Suprapubic skin (tissue), 4 donors: Measurements from ENCODE around the gene ANKH. TPM values are rescaled to one million over a fixed set of nuclear protein-coding genes. Genes with fewer than 3 reads are reported as not detected.

Experiments
- DNase-seq, 2 donors: peaks; one replicate each; pipeline ENCODE4 v3.0.0-alpha.2; 2019; ENCODE audit warnings: low spot score in 2 of 2
- H3K27ac ChIP-seq: fragments of 200-600 bp; sonication (generic); one replicate; pipeline ENCODE4 v1.5.1; 2019
- H3K27me3 ChIP-seq: fragments of 200-600 bp; sonication (generic); one replicate; pipeline ENCODE4 v1.5.1; 2019
- H3K36me3 ChIP-seq: fragments of 200-600 bp; sonication (generic); one replicate; pipeline ENCODE4 v1.5.1; 2019
- H3K4me1 ChIP-seq: fragments of 200-600 bp; sonication (generic); one replicate; pipeline ENCODE4 v1.5.1; 2019
- H3K4me3 ChIP-seq: fragments of 200-600 bp; sonication (generic); one replicate; pipeline ENCODE4 v1.5.1; 2019; ENCODE audit warnings: mild to moderate bottlenecking
- H3K9me3 ChIP-seq: fragments of 200-600 bp; sonication (generic); one replicate; pipeline ENCODE4 v1.5.1; 2019
- EP300 ChIP-seq: sonication (generic); formaldehyde crosslinking; IDR thresholded peaks from one replicate; pipeline ENCODE4 v1.6.1; 2017; ENCODE audit warnings: antibody characterized with exemption
- POLR2A ChIP-seq, 2 donors: fragments of 450-650 bp; IDR thresholded peaks; one replicate each; pipeline ENCODE4 v1.6.1; 2017; ENCODE audit warnings: antibody characterized with exemption in 2 of 2, mild to moderate bottlenecking in 2 of 2, moderate library complexity in 2 of 2
- POLR2AphosphoS5 ChIP-seq, 3 donors: sonication (generic); formaldehyde crosslinking; IDR thresholded peaks; one replicate each; pipeline ENCODE4 v1.6.1; 2017; ENCODE audit warnings: antibody characterized with exemption in 3 of 3
- WGBS: methylation state at CpG from one replicate; pipeline ENCODE4 v1.1.5; 2018; 5-methylcytosine and 5-hydroxymethylcytosine counted together
- total RNA-seq, 4 donors: library from RNA; depleted of rRNA; stranded (reverse); fragments of >200 nt; gene quantifications; one replicate each; pipeline ENCODE4 v1.1.0, GENCODE V29; 2016
- TF ChIP-seq, protein P1 (sequence below), 2 donors: fragments of 200-600 bp in 1 of 2; fragments of 450-650 bp in 1 of 2; sonication (generic) in 1 of 2; IDR thresholded peaks; one replicate each; pipeline ENCODE4 v1.5.1; 2016 to 2019; ENCODE audit warnings: antibody characterized with exemption in 2 of 2, mild to moderate bottlenecking in 1 of 2, moderate library complexity in 1 of 2

The ANKH gene
- total RNA-seq, 4 donors from 2014 or later, result 59.8 to 86.1 (median 70.4) TPM

DNA sequence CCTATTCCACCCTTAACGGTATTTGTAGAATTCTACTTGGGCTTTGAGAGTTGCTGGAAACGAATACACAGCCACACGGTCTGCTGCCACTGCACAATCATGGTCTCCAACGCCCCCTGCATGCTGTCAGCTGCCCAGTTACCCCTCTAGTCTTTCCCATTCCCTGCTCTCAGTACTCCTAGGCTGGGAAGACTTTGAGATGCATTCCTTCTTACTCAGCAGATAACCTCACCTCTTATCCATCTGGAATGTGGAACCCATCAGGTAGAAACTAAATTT, 92.8 kb downstream of the ANKH start:
- WGBS, result 81% methylated on average over 4 of the region's 4 CpGs
- TF ChIP-seq POLR2A (IDR thresholded peaks at IDR 0.05), result no peak
- no peak for TF ChIP-seq EP300
- TF ChIP-seq, protein P1, sequence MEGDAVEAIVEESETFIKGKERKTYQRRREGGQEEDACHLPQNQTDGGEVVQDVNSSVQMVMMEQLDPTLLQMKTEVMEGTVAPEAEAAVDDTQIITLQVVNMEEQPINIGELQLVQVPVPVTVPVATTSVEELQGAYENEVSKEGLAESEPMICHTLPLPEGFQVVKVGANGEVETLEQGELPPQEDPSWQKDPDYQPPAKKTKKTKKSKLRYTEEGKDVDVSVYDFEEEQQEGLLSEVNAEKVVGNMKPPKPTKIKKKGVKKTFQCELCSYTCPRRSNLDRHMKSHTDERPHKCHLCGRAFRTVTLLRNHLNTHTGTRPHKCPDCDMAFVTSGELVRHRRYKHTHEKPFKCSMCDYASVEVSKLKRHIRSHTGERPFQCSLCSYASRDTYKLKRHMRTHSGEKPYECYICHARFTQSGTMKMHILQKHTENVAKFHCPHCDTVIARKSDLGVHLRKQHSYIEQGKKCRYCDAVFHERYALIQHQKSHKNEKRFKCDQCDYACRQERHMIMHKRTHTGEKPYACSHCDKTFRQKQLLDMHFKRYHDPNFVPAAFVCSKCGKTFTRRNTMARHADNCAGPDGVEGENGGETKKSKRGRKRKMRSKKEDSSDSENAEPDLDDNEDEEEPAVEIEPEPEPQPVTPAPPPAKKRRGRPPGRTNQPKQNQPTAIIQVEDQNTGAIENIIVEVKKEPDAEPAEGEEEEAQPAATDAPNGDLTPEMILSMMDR (IDR thresholded peaks at IDR 0.05), result no peak
- no peak for TF ChIP-seq POLR2AphosphoS5 (IDR thresholded peaks at IDR 0.05)
- no peak overlapping the region for H3K27ac ChIP-seq
- no peak for DNase-seq
- H3K9me3 ChIP-seq, result no peaks in the 10 kb centered on the region
- H3K4me3 ChIP-seq, result no peak overlapping the region
- H3K36me3 ChIP-seq, result no peaks in the 10 kb centered on the region
- H3K4me1 ChIP-seq, result no peaks in the 10 kb centered on the region
- no peaks in the 10 kb centered on the region for H3K27me3 ChIP-seq

- H3K36me3 ChIP-seq, result no peaks in the 10 kb centered on the region
- TF ChIP-seq, protein P1 (IDR thresholded peaks at IDR 0.05), result no peak
- TF ChIP-seq EP300, result no peak
- no peak for TF ChIP-seq POLR2AphosphoS5 (IDR thresholded peaks at IDR 0.05)
- no peak for TF ChIP-seq POLR2A (IDR thresholded peaks at IDR 0.05)
- 93% methylated on average over 11 of the region's 11 CpGs for WGBS
- H3K27ac ChIP-seq, result no peak overlapping the region
- DNase-seq, result no peak
- no peak overlapping the region for H3K4me3 ChIP-seq
- H3K4me1 ChIP-seq, result no peaks in the 10 kb centered on the region
- no peaks in the 10 kb centered on the region for H3K27me3 ChIP-seq
- H3K9me3 ChIP-seq, result no peaks in the 10 kb centered on the region
These were observed 93.4 kb downstream of the ANKH start for GRCh38 chr5:14777932-14778791.

- H3K27ac ChIP-seq, result no peak overlapping the region
- H3K27me3 ChIP-seq, result no peaks in the 10 kb centered on the region
- no peak overlapping the region for H3K4me3 ChIP-seq
- no peaks in the 10 kb centered on the region for H3K36me3 ChIP-seq
- WGBS, result 95% methylated on average over 6 of the region's 6 CpGs
- H3K9me3 ChIP-seq, result no peaks in the 10 kb centered on the region
- DNase-seq, result no peak
- TF ChIP-seq POLR2AphosphoS5 (IDR thresholded peaks at IDR 0.05), result no peak
- TF ChIP-seq, protein P1 (IDR thresholded peaks at IDR 0.05), result no peak
- TF ChIP-seq POLR2A (IDR thresholded peaks at IDR 0.05), result no peak
- TF ChIP-seq EP300, result no peak
- no peaks in the 10 kb centered on the region for H3K4me1 ChIP-seq
These were observed 94.4 kb downstream of the ANKH start for GRCh38 chr5:14777187-14777586.

DNA sequence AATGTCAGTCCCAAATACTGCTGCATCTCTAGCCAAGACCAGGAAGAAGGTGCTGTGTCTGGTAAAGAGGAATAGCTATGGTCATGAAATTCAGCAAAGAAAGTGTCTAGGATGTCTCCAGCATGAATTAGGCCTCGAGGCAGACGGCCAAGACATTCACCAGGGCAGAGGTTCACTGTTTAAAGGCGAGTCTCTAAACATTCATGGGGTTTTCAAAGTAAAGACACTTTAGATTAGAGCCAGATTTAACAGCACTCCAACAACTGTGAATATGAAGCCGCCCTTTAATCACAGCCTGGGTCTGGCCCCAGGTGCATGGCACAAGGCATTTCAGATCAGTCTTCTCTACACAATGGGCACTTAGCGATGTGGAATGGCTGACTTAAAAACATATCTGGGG, 95.0 kb downstream of the ANKH start:
- Histone ChIP-seq H3K27ac (no peak overlapping the region), H3K4me3 (no peak overlapping the region), H3K9me3 (no peaks in the 10 kb centered on the region), H3K4me1 (no peaks in the 10 kb centered on the region), H3K36me3 (no peaks in the 10 kb centered on the region), H3K27me3 (no peaks in the 10 kb centered on the region)
- WGBS, result 85% methylated on average over 5 of the region's 5 CpGs
- no peak for DNase-seq
- no peak for TF ChIP-seq POLR2AphosphoS5 (IDR thresholded peaks at IDR 0.05)
- no peak for TF ChIP-seq EP300
- TF ChIP-seq, protein P1 (IDR thresholded peaks at IDR 0.05), result no peak
- no peak for TF ChIP-seq POLR2A (IDR thresholded peaks at IDR 0.05)

DNA sequence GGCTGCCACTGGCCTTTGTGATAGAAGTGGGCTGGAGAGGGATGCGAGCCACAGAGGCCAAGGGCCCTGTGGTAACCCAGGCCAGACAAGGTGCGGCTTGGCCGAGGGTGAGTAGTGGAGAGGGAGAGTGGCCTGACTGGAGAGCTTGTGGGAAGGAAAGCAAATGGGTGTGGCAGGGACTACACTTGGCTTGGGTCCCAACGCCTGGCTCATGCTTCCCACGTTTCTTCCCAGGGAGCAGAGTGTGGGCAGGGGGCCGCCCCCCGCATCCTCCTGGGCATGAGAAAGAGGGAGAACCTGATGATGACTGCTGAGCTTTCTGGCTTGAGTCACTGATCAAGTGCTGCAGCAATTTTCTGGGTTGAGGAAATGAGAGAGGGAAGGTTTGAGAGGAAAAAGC, 95.7 kb downstream of the ANKH start:
- Histone ChIP-seq H3K27me3 (no peaks in the 10 kb centered on the region), H3K36me3 (no peaks in the 10 kb centered on the region), H3K27ac (no peak overlapping the region), H3K4me1 (no peaks in the 10 kb centered on the region), H3K4me3 (no peak overlapping the region), H3K9me3 (no peaks in the 10 kb centered on the region)
- no peak for TF ChIP-seq POLR2A (IDR thresholded peaks at IDR 0.05)
- TF ChIP-seq POLR2AphosphoS5 (IDR thresholded peaks at IDR 0.05), result no peak
- WGBS, result 72% methylated on average over 7 of the region's 7 CpGs
- DNase-seq, result no peak
